Measurements from ENCODE around the gene GAB1. TPM values are rescaled to one million over a fixed set of nuclear protein-coding genes. Genes with fewer than 3 reads are reported as not detected.

The GAB1 gene
- total and polyA plus RNA-seq, 2 donors (not counting 1 experiment from before 2014, with no cell fraction given): 4.7 to 10.8 TPM

GRCh38 chr4:143410015-143410414, 73.3 kb downstream of the GAB1 start:
- ChIA-PET CTCF (interaction anchor here (2.1 kb wide), 1 partner anchor 12 kb away, joined by 8 read pairs; no protein-coding TSS in a partner anchor), POLR2A (no interaction called here)
- H3K27me3 ChIP-seq (replicated peaks in 1 of 4; ENCODE audit: control extremely low read depth in 1 of 4, control insufficient read depth in 3 of 4, insufficient read depth in 4 of 4, low read length in 3 of 4): no peaks in the 10 kb centered on the region
- H3K27ac Mint-ChIP-seq: no peak overlapping the region
- DNase-seq (no peak), ATAC-seq (ENCODE audit: low read depth) (no peak)
- peaks cover 47% of the 10 kb centered on the region for H3K79me2 ChIP-seq (ENCODE audit: control insufficient read depth, insufficient read depth, low read length)
- H3K4me2 ChIP-seq (replicated peaks; ENCODE audit: low read depth, low read length, poor library complexity, severe bottlenecking): no peak overlapping the region
- H3K27me3 Mint-ChIP-seq: no peaks in the 10 kb centered on the region
- H3K4me3 Mint-ChIP-seq: no peak overlapping the region
- H3K9me3 ChIP-seq (ENCODE audit: control extremely low read depth in 1 of 3, control insufficient read depth in 2 of 3, insufficient read depth in 1 of 3, low read length in 2 of 3): no peaks in the 10 kb centered on the region
- WGBS (ENCODE audit: insufficient coverage): no CpG with 5 or more reads among the region's 3 CpGs
- TF ChIP-seq EZH2 (IDR thresholded peaks at IDR 0.05; ENCODE audit: borderline replicate concordance, insufficient read depth, low read depth, low read length, poor library complexity, severe bottlenecking) (no peak), CTCF (IDR thresholded peaks at IDR 0.05) (no peak)
- intact Hi-C loops (cut with micrococcal nuclease): no loop called here
- H3K36me3 ChIP-seq (replicated peaks in 1 of 2; ENCODE audit: control extremely low read depth in 1 of 2, control insufficient read depth in 1 of 2, extremely low read depth in 1 of 2, insufficient read depth in 2 of 2, low read length in 1 of 2): no peaks in the 10 kb centered on the region
- H3K9ac ChIP-seq (ENCODE audit: low read length): no peak overlapping the region
- H2AFZ ChIP-seq (ENCODE audit: insufficient read depth, low read depth, low read length, poor library complexity, severe bottlenecking): no peak overlapping the region
- H3K4me1 ChIP-seq (ENCODE audit: control insufficient read depth in 2 of 2, insufficient read depth in 2 of 2, low read length in 2 of 2): peaks cover 21 to 22% of the 10 kb centered on the region in 2 donors
- no peak overlapping the region for H3K4me3 ChIP-seq (ENCODE audit: control extremely low read depth in 1 of 5, extremely low read depth in 1 of 5, insufficient read depth in 1 of 5, low read depth in 2 of 5, low read length in 4 of 5)
- H3K4me1 Mint-ChIP-seq: peaks cover 24% of the 10 kb centered on the region
- H3K27ac ChIP-seq (ENCODE audit: low read length in 2 of 2): no peak overlapping the region
- H3K9me3 Mint-ChIP-seq (ENCODE audit: insufficient read depth): no peaks in the 10 kb centered on the region
- H4K20me1 ChIP-seq (ENCODE audit: control insufficient read depth, insufficient read depth, low read length, poor library complexity, severe bottlenecking): no peaks in the 10 kb centered on the region

GRCh38 chr4:143411527-143412419, 75.1 kb downstream of the GAB1 start:
- peaks cover 31% of the 10 kb centered on the region for H3K79me2 ChIP-seq (ENCODE audit: control insufficient read depth, insufficient read depth, low read length)
- WGBS (ENCODE audit: insufficient coverage): 89% methylated on average over 4 of the region's 7 CpGs
- H3K27ac Mint-ChIP-seq: no peak overlapping the region
- no peaks in the 10 kb centered on the region for H3K27me3 Mint-ChIP-seq
- ATAC-seq (ENCODE audit: low read depth) (no peak), DNase-seq (no peak)
- H2AFZ ChIP-seq (ENCODE audit: insufficient read depth, low read depth, low read length, poor library complexity, severe bottlenecking): no peak overlapping the region
- no peak overlapping the region for H3K4me3 ChIP-seq (ENCODE audit: control extremely low read depth in 1 of 5, extremely low read depth in 1 of 5, insufficient read depth in 1 of 5, low read depth in 2 of 5, low read length in 4 of 5)
- ChIA-PET CTCF (interaction anchor here (0.6 to 1.9 kb wide), 2 partner anchors 11 to 15 kb away, joined by 4 read pairs; no protein-coding TSS in a partner anchor), POLR2A (no interaction called here)
- no peak overlapping the region for H3K4me2 ChIP-seq (replicated peaks; ENCODE audit: low read depth, low read length, poor library complexity, severe bottlenecking)
- no peak for TF ChIP-seq EZH2 (IDR thresholded peaks at IDR 0.05; ENCODE audit: borderline replicate concordance, insufficient read depth, low read depth, low read length, poor library complexity, severe bottlenecking)
- no peak for TF ChIP-seq CTCF (IDR thresholded peaks at IDR 0.05)
- H3K4me1 Mint-ChIP-seq: peaks cover 7% of the 10 kb centered on the region
- H3K4me3 Mint-ChIP-seq: no peak overlapping the region
- peaks cover 6 to 8% of the 10 kb centered on the region in 2 donors for H3K4me1 ChIP-seq (ENCODE audit: control insufficient read depth in 2 of 2, insufficient read depth in 2 of 2, low read length in 2 of 2)
- H3K27me3 ChIP-seq (replicated peaks in 1 of 4; ENCODE audit: control extremely low read depth in 1 of 4, control insufficient read depth in 3 of 4, insufficient read depth in 4 of 4, low read length in 3 of 4): no peaks in the 10 kb centered on the region
- no peak overlapping the region for H3K27ac ChIP-seq (ENCODE audit: low read length in 2 of 2)
- no peaks in the 10 kb centered on the region for H3K9me3 Mint-ChIP-seq (ENCODE audit: insufficient read depth)
- intact Hi-C loops (cut with micrococcal nuclease): no loop called here
- peaks cover 0 to under 1% of the 10 kb centered on the region in 2 experiments for H3K36me3 ChIP-seq (replicated peaks in 1 of 2; ENCODE audit: control extremely low read depth in 1 of 2, control insufficient read depth in 1 of 2, extremely low read depth in 1 of 2, insufficient read depth in 2 of 2, low read length in 1 of 2)
- no peaks in the 10 kb centered on the region for H3K9me3 ChIP-seq (ENCODE audit: control extremely low read depth in 1 of 3, control insufficient read depth in 2 of 3, insufficient read depth in 1 of 3, low read length in 2 of 3)
- no peaks in the 10 kb centered on the region for H4K20me1 ChIP-seq (ENCODE audit: control insufficient read depth, insufficient read depth, low read length, poor library complexity, severe bottlenecking)
- no peak overlapping the region for H3K9ac ChIP-seq (ENCODE audit: low read length)
